CD4-positive, alpha-beta T cell treated with Interleukin-15 for 1 hour (primary cell): ENCODE results near the gene LSAMP.

Experiments used
- DNase-seq: peaks from one replicate; pipeline ENCODE4 v3.0.0-alpha.2; 2020

Gene LSAMP

DNA sequence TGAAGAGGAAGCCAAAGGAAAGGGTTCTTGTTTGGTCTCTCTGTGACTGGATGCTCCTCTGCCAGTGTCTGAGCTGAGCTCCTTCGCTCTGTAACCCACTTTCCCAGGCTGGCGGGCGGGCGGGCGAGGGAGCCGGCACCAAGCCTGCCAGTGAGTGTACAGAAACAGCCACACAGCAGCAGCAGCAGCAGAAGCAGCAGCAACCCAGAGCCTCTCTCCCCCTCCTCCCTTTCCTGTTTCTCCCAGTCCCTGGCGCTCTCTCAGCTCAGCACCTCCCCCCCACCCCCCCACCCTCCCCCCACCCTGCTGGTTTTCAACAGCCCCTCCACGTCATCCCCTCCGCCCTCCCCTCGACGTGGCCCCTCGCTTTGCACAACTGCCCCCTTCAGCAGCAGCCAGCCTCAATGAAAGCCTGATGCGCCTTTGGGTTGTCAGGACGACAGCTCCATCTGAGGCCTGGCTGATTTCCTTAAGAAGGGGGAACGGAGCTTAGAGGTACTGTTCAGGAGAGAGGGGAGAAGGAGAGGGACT lies at the start of gene LSAMP:
Gene LSAMP, minus strand, starts transcription at position 177 of the 531 bp plus-strand sequence.
- DNase-seq = no peak

DNA sequence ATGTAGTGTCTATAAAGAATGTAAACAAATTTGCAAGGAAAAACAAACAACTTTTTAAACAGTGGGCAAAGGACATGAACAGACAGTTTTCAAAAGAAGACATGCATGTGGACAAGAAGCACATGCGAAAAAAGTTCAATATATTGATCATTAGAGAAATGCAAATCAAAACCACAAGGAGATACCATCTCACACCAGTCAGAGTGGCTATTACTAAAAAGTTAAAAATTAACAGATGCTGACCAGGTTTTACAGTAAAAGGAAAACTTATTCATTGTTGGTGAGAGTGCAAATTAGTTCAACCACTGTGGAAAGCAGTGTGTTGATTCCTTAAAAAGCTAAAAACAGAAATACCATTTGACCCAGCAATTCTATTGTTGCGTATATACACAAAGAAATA lies 47.1 kb upstream of the LSAMP start:
- no peak for DNase-seq

DNA sequence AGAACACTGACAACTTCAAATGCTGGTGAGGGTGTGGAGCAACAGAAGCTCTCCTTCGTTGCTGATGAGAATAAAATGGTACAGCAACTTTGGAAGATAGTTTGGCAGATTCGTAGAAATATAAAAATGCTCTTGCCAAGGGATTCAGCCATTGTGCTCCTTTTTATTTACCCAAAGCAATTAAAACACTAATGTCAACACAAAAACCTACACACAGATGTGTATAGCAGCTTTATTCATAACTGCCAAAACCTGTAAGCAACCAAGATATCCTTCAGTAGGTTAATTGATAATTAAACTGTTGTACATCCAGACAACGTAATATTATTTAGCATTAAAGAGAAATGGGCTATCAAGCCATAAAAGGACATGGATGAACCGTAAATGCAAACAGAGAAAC lies 37.8 kb upstream of the LSAMP start:
- DNase-seq = no peak

- no peak for DNase-seq
These were observed 31.4 kb upstream of the LSAMP start for GRCh38 chr3:116476691-116477090.

- DNase-seq = no peak
These were observed 29.5 kb upstream of the LSAMP start for GRCh38 chr3:116474801-116475200.

DNA sequence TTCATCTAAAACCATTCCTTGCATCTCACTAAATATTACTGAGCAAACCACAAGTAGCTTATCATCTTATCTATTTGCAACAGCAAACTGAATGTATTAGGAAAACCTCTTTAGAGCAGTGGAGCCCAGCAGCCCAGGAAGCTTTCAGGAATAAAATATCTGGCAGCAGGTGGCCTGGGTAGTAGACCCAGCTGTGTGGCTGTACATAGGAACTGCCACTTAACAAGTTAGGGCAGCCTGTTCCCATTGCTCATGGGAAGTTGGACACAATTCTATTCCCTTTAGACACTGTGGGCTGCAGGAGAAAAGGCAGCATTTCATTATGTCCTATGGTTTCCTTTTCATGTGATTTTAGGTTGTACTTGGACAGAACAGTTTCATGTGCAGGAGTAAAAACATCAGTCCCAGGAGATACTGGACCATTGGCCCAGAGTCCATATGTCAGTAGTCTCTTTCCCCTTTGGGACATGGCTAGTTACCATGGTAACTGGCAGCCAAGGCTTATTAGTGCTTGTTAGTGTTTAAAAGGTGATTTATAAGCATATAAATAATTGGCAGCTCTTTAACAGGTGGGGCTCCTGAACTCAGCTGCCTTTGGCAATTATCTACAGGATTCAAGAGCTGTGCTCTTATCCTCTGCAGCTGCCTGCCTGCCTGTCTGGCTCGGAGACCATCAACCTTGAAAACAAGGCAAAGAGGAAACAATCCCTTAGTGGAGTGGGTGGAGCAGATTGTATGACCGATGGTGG lies 28.9 kb upstream of the LSAMP start:
- no peak for DNase-seq

DNA sequence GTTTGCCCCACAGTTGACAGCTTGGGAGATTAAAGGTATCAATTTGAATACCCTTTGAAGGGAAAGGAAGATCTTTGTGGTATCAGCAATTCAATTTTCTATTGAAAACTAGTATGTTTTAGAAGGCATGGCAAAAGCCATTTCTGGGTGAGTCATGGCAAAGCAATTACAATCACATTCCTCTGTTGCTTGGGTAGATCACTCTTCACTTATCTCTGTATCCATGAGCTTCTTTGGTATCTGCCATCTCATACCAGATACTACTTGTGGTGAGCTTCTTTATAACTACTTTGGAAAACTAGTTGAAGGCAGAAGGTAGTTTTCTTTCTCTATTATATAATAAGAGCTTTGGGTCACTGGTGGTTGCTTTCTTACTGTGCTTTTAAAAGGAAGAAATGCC lies 28.3 kb upstream of the LSAMP start:
- DNase-seq = no peak

GRCh38 chr3:116470605-116471197 lies 25.4 kb upstream of the LSAMP start:
- DNase-seq = no peak

DNA sequence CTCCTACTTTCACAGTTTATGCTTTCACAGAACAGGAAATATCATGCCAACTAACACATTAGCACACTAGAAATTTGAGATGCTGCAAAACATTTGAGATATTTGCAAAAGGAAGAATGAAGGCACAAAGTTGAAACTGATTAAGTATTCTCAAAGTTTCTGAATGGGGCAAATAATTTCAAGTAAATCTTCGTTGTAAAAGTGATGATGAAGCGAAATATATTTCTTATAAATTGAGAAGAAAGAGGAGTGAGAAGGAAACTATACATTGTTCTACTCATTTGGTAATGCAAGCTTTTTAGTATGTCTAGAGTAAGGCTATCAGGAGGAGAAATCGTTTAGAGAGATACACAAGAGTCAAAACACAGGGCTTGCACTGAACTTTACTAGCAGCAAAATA lies 24.3 kb upstream of the LSAMP start:
- DNase-seq = no peak

DNA sequence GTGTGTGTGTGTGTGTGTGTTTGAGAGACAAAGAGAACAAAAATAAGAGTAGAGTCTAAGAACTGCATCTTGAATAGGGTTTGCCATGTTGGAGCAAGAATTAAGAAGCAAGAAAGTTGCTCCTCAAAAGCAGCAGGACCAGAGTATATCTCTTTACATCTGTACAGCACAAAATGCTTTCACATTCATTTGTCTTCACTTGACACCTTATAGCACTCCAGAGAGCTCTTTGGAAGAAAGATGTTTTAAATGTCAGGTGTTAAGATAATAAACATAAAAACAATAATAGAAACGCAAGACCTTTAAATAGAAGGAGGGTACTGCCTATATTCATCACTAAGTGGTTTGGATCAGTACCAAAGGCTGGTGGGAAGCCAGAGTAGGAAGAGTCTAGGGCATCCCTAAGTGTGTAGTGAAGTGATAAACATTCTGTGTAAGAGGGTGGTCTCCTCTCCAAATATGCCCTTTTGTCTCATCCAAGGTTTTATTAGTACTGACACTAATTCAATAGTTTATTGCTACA lies 19.1 kb upstream of the LSAMP start:
- no peak for DNase-seq

DNA sequence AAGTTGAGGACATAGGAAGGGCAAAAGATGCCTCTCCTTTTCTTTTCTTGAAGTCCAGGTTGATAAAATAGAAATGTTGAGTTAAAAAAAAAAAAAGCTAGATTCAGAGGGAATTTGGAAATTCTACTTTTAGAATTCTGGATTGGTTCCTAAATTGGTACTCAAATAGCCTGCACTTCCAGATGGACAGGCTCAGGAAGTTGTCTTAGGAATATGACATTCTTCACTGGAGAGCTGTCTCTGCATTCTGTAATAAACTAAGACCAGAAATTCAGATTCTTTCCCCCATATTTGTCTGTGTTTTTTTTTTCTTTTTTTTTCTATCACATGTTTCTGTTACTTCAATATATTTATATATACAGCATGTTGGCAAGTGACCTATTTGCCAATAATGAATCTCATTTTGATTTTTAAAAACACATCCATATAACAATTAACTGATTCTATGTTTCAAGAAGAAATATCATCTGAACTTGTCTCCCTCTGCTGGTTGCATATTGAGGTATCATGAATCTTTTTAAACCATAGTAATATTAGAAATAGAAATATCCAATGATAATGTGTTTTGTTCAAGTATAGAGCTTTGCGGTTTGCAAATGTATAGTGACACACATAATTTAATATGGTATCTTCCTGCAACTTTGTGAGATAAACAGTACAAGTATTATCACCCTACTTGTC lies 8.5 kb upstream of the LSAMP start:
- no peak for DNase-seq

GRCh38 chr3:116449546-116450350 lies 4.5 kb upstream of the LSAMP start:
- no peak for DNase-seq

- DNase-seq = no peak
These were observed 703 bp upstream of the LSAMP start for GRCh38 chr3:116445990-116446389.

- DNase-seq = no peak
These were observed 422 bp downstream of the LSAMP start for GRCh38 chr3:116444819-116445310.

DNA sequence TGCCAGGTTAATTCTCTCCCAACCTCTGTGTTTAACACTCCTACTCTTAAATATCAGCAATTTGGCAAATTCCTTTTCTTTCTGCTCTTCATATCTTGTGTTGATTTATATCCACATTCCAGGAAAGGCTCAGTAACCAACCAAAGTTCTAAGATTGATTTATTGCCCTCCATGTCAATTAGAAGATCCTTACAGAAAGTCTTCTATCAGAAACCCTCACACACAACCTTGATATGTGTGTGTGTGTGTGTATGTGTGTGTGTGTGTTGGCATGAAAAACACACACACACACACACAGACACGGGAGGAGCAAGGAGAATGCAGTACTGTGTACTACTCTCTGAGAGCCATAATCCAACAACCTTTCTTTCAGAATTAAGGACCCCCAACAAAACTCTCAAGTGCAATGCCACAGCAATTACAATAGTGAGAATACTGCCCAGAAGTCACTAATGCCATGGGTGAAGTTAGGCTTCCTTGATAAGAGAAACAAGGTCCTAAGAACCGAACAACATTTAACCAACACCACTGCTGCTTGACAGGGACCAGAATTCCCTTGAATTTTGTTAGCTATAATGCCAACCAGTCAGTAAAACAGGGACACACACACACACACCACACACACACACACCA lies 1.1 kb downstream of the LSAMP start:
- DNase-seq = no peak

DNA sequence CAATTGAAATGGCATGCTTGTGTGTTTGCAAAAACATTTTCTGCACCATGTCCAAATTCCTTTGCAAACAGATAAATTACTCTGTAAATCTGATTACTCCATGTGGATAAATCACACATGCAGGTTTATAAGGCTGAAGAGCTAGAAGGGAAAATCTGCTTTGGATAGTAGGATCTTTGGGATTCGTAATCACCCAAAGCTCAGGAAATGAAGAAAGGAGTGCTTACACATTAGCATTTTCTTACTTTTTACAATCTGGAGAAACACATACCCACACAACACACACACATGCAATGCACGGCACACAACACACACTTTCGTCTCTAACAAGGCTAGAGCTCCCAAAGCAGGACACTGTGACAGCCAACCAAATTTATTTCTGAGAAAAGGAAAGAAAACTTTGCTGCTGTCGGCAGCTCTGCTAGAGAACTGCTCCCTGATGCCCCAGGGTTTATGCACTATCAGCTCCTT lies 2.1 kb downstream of the LSAMP start:
- DNase-seq = no peak

- DNase-seq = no peak
These were observed 2.8 kb downstream of the LSAMP start for GRCh38 chr3:116442331-116443021.

GRCh38 chr3:116441652-116442051 lies 3.6 kb downstream of the LSAMP start:
- no peak for DNase-seq

DNA sequence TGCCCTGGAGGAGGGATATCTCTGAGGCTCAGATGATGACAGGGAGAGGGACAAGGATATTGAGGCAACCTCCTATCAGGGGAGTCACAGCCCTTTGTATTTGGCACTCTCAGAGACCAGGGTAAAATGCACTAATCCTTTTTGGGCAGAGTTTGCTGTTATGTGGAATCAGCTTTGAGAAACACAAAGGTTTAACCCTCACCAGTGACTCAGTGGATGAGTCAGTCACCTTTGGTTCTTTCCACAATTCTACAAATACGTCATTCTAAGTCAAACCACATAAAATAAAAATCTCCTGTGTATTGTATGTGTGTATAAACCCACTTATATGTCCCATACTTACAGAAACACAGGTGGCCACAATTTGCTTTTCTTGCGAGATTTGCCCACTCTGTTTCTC lies 5.1 kb downstream of the LSAMP start:
- no peak for DNase-seq

- no peak for DNase-seq
These were observed 11.7 kb downstream of the LSAMP start for GRCh38 chr3:116433552-116433951.

- no peak for DNase-seq
These were observed 12.5 kb downstream of the LSAMP start for GRCh38 chr3:116432795-116433194.
